ENCODE measurements around the gene DCC. TPM values are rescaled to one million over a fixed set of nuclear protein-coding genes. Genes with fewer than 3 reads are reported as not detected.

Gene DCC
- polyA plus RNA-seq, 1 experiment = 0.67 TPM

GRCh38 chr18:52700116-52700515 lies 360.1 kb downstream of the DCC start:
- Histone ChIP-seq H3K9me3 (ENCODE audit: control insufficient read depth, insufficient read depth, low read length) (no peaks in the 10 kb centered on the region), H3K4me3 (ENCODE audit: low read depth, low read length) (no peak overlapping the region), H3K27ac (ENCODE audit: low read depth, low read length) (no peak overlapping the region), H3K27me3 (ENCODE audit: control insufficient read depth, insufficient read depth, low read length) (no peaks in the 10 kb centered on the region)
- DNase-seq (ENCODE audit: low read depth, low spot score) = no peak
- ChIA-PET CTCF (no interaction called here), POLR2A (no interaction called here)
- no peak for TF ChIP-seq CTCF (IDR thresholded peaks at IDR 0.05; ENCODE audit: low read depth, low read length)

- H3K27me3 ChIP-seq (ENCODE audit: control insufficient read depth, insufficient read depth, low read length) = no peaks in the 10 kb centered on the region
- H3K4me3 ChIP-seq (ENCODE audit: low read depth, low read length) = no peak overlapping the region
- TF ChIP-seq CTCF (IDR thresholded peaks at IDR 0.05; ENCODE audit: low read depth, low read length) = no peak
- H3K27ac ChIP-seq (ENCODE audit: low read depth, low read length) = no peak overlapping the region
- ChIA-PET CTCF (no interaction called here), POLR2A (no interaction called here)
- DNase-seq (ENCODE audit: low read depth, low spot score) = no peak
- no peaks in the 10 kb centered on the region for H3K9me3 ChIP-seq (ENCODE audit: control insufficient read depth, insufficient read depth, low read length)
Observed at GRCh38 chr18:52700816-52701215, 360.8 kb downstream of the DCC start.

GRCh38 chr18:52701219-52701935 lies 361.4 kb downstream of the DCC start:
- no peak for TF ChIP-seq CTCF (IDR thresholded peaks at IDR 0.05; ENCODE audit: low read depth, low read length)
- no peaks in the 10 kb centered on the region for H3K27me3 ChIP-seq (ENCODE audit: control insufficient read depth, insufficient read depth, low read length)
- DNase-seq (ENCODE audit: low read depth, low spot score) = no peak
- CTCF ChIA-PET = no interaction called here
- no peak overlapping the region for H3K4me3 ChIP-seq (ENCODE audit: low read depth, low read length)
- no peak overlapping the region for H3K27ac ChIP-seq (ENCODE audit: low read depth, low read length)
- POLR2A ChIA-PET = no interaction called here
- no peaks in the 10 kb centered on the region for H3K9me3 ChIP-seq (ENCODE audit: control insufficient read depth, insufficient read depth, low read length)

GRCh38 chr18:52715421-52715820 lies 375.4 kb downstream of the DCC start:
- no peak for DNase-seq (ENCODE audit: low read depth, low spot score)
- Histone ChIP-seq H3K27ac (ENCODE audit: low read depth, low read length) (no peak overlapping the region), H3K27me3 (ENCODE audit: control insufficient read depth, insufficient read depth, low read length) (no peaks in the 10 kb centered on the region), H3K9me3 (ENCODE audit: control insufficient read depth, insufficient read depth, low read length) (no peaks in the 10 kb centered on the region), H3K4me3 (ENCODE audit: low read depth, low read length) (no peak overlapping the region)
- ChIA-PET CTCF (no interaction called here), POLR2A (no interaction called here)
- TF ChIP-seq CTCF (IDR thresholded peaks at IDR 0.05; ENCODE audit: low read depth, low read length) = no peak

- Histone ChIP-seq H3K4me3 (ENCODE audit: low read depth, low read length) (no peak overlapping the region), H3K27me3 (ENCODE audit: control insufficient read depth, insufficient read depth, low read length) (no peaks in the 10 kb centered on the region), H3K27ac (ENCODE audit: low read depth, low read length) (no peak overlapping the region), H3K9me3 (ENCODE audit: control insufficient read depth, insufficient read depth, low read length) (no peaks in the 10 kb centered on the region)
- no peak for TF ChIP-seq CTCF (IDR thresholded peaks at IDR 0.05; ENCODE audit: low read depth, low read length)
- DNase-seq (ENCODE audit: low read depth, low spot score) = no peak
- CTCF ChIA-PET = interaction anchor here (1.4 to 1.6 kb wide), 2 partner anchors 1411 to 1605 kb away, joined by 4 to 11 read pairs; no protein-coding TSS in a partner anchor
- POLR2A ChIA-PET = no interaction called here
Observed at GRCh38 chr18:52715991-52716390, 376.0 kb downstream of the DCC start.

Measured in AG04450 (cell line).